Lower leg skin (tissue), 3 donors: ENCODE measurements around the gene ADCY2.

Experiments
- POLR2A ChIP-seq, 2 donors: fragments of 450-650 bp; IDR thresholded peaks; one replicate each; pipeline ENCODE4 v1.6.1; 2016 to 2017; ENCODE audit warnings: antibody characterized with exemption in 2 of 2, mild to moderate bottlenecking in 1 of 2, moderate library complexity in 1 of 2
- TF ChIP-seq, protein P1 (sequence below), 3 donors: fragments of 450-650 bp; IDR thresholded peaks; one replicate each; pipeline ENCODE4 v1.5.1; 2016; ENCODE audit warnings: antibody characterized with exemption in 3 of 3, mild to moderate bottlenecking in 3 of 3, moderate library complexity in 2 of 3

DNA sequence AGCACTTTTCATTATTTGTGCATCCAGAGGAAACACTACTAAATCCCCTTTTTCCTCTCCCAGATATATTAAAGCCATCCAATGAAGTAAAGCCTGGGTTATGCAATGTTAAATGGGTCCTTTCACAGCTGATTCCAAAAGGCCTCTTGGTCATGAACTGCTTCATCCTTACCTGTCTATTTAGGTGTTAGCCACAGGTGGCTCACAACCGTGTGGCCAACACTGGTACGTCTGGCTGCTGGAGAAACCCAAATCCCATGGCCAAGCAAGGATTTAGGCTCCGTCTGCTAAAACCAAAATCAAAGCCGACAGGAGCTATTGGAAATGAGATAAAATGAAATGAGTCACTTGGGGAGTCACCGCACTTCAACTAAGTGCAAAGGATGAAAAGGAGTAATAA, 193.9 kb downstream of the ADCY2 start:
- TF ChIP-seq, protein P1, sequence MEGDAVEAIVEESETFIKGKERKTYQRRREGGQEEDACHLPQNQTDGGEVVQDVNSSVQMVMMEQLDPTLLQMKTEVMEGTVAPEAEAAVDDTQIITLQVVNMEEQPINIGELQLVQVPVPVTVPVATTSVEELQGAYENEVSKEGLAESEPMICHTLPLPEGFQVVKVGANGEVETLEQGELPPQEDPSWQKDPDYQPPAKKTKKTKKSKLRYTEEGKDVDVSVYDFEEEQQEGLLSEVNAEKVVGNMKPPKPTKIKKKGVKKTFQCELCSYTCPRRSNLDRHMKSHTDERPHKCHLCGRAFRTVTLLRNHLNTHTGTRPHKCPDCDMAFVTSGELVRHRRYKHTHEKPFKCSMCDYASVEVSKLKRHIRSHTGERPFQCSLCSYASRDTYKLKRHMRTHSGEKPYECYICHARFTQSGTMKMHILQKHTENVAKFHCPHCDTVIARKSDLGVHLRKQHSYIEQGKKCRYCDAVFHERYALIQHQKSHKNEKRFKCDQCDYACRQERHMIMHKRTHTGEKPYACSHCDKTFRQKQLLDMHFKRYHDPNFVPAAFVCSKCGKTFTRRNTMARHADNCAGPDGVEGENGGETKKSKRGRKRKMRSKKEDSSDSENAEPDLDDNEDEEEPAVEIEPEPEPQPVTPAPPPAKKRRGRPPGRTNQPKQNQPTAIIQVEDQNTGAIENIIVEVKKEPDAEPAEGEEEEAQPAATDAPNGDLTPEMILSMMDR (IDR thresholded peaks at IDR 0.05): no peak
- TF ChIP-seq POLR2A (IDR thresholded peaks at IDR 0.05): no peak
